ENCODE data around the gene DUOX1.

DUOX1 gene

DNA sequence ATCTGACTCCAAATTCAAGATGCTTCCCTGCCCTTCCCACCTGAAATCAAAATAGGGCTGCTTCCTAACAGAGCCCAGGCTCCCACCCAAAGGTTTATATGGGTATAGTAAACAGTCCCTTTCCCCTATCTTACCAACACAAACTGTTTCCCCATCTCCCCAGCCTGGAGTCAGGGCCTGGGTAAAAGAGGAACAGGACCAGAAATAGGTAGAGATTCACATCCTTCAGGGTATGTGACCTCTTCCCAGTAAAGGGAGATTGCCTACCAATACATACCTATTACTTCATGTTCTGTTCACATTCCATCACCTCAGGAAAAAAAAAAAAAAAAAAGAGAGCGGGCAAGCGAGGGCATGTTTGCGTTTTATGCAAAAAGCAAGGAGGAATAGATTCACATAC lies 67.7 kb downstream of the DUOX1 start:
- no peak for DNase-seq

DNA sequence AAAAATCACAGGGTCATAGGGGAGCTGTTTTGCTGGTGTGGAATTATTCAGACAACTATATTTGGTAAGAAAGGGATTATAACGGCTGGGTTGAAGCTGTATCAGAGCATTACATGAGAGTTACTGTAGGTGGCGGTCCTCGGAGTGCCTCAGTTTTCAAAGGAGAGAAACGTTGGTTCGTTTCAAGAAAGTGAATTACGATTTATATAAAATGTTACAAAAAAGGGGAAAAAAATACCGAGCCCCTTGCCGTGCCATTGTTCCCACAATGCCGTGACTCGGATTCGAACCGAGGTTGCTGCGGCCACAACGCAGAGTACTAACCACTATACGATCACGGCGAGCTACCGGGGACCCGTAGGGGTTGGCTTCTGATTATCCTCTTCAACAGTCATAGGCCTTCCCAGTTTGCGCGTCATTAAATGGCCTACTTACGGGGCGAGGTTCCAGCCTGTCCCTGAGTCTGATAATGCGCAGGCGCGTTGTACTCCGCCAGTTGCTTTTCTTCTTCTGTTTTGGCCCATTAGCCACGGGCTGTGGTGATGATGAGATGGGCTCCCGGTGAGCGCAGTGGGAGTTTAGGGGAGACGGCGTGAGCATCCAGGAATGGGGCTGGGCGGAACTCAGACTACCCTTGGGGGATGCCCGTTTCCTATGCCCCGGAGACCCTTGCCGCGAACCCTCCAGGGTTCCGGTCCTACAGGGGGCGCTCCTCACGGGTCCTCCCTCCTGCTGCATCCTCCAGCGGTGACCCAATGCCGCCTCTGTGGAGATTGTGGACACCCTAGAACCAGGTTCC lies 68.7 kb downstream of the DUOX1 start:
- peak; percentile 93 for DNase-seq

GRCh38 chr15:45199136-45199810 lies 69.5 kb downstream of the DUOX1 start:
- peak; percentile 51 for DNase-seq

- DNase-seq, result peak; percentile 94
Observed at GRCh38 chr15:45200001-45200798, 70.4 kb downstream of the DUOX1 start.

- peak; percentile 90 for DNase-seq
Observed at GRCh38 chr15:45200799-45201556, 71.2 kb downstream of the DUOX1 start.

GRCh38 chr15:45201557-45201859 lies 71.7 kb downstream of the DUOX1 start:
- DNase-seq, result no peak

DNA sequence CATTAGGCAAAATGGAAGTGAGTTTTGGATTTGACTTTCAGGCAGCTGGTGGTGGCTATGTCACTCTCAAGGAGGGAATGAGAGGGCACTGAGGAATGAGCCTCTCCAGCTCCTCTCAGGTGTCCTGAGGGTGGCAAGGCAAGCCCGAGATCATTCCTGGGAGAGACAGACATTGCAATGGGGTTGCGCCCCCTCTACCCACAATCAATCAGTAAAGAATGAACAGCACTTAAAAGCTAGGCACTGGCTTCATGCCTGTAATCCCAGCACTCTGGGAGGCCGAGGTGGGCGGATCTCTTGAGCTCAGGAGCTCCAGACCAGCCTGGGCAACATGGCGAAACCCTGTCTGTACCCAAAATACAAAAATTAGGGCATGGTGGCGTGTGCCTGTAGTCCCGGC lies 72.1 kb downstream of the DUOX1 start:
- DNase-seq, result no peak

GRCh38 chr15:45203182-45203581 lies 73.4 kb downstream of the DUOX1 start:
- no peak for DNase-seq

DNA sequence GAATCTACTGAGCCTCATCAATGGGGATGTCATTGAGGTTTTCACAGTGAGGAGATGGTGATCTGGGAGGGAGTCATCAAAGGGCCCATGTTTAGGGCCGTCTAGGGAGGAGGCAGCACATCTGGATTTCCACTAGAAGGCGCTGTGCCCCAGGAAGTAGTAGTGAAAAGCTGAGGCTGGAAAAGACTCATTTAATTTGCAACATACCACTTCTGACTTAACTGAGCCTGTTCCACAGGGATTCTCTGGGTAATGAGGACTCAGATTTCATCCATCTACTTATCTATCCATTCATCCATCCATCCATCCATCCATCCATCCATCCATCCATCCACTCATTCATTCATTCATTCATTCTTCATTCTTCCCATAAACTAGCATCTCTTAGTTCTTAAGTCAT lies 75.4 kb downstream of the DUOX1 start:
- peak; percentile 79 for DNase-seq

DNA sequence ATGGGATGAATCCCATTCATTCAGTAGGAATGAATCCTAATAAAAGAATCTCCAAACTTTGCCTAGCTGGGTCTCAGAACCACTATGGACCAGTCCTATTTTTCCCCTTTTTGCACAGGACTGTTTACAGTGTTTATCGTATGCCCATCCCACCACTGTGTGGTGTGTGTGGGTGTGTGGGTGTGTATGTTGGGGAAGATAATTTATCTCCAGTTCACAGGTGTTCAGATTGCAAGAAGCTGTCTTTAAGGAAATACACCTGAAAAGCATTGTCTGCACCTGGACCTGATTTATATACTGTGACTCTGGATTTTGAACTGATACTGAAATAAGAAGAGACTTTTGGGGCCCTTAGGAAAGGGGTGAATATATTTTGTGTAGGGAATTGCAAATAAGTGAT lies 82.7 kb downstream of the DUOX1 start:
- no peak for DNase-seq

Measured in activated CD4-positive, alpha-beta T cell treated with anti-CD3 and anti-CD28 coated beads, Interleukin-2, amount 50 U/mL, for 16 hours (primary cell).